Esophagus squamous epithelium (tissue), 4 donors: ENCODE measurements around the gene PLEKHG4B.

ENCODE experiments used
- POLR2A ChIP-seq, 4 donors: fragments of 450-650 bp; IDR thresholded peaks; one replicate each; pipeline ENCODE4 v1.6.1; 2017; ENCODE audit warnings: antibody characterized with exemption in 4 of 4, mild to moderate bottlenecking in 4 of 4, moderate library complexity in 3 of 4
- TF ChIP-seq, protein P1 (sequence below), 6 experiments: fragments of 450-650 bp in 4 of 6; fragments of 200-600 bp in 2 of 6; sonication (generic) in 2 of 6; IDR thresholded peaks; one replicate each; pipeline ENCODE4 v1.5.1; 2016 to 2019; ENCODE audit warnings: antibody characterized with exemption in 6 of 6, mild to moderate bottlenecking in 4 of 6, moderate library complexity in 4 of 6

DNA sequence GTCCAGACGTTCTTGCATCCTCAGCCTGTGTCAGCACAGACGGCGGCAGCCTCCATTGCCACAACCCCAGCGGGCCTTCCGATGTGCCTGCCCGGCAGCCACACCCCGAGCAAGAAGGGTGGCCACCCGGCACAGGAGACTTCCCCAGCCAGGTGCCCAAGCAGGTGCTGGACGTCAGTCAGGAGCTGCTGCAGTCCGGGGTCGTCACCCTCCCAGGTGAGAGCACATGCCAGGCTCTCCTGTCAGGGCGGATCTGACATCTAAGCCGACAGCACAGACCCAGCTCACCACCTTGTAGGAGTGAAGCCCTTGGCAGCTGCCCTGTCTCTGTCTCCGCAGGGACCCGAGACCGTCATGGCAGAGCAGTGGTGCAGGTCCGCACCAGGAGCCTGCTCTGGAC is 51.1 kb downstream of the PLEKHG4B start:
- TF ChIP-seq, protein P1, sequence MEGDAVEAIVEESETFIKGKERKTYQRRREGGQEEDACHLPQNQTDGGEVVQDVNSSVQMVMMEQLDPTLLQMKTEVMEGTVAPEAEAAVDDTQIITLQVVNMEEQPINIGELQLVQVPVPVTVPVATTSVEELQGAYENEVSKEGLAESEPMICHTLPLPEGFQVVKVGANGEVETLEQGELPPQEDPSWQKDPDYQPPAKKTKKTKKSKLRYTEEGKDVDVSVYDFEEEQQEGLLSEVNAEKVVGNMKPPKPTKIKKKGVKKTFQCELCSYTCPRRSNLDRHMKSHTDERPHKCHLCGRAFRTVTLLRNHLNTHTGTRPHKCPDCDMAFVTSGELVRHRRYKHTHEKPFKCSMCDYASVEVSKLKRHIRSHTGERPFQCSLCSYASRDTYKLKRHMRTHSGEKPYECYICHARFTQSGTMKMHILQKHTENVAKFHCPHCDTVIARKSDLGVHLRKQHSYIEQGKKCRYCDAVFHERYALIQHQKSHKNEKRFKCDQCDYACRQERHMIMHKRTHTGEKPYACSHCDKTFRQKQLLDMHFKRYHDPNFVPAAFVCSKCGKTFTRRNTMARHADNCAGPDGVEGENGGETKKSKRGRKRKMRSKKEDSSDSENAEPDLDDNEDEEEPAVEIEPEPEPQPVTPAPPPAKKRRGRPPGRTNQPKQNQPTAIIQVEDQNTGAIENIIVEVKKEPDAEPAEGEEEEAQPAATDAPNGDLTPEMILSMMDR (IDR thresholded peaks at IDR 0.05), result no peak
- no peak for TF ChIP-seq POLR2A (IDR thresholded peaks at IDR 0.05)
